Neural progenitor cell (in vitro differentiated cells): ENCODE results near the gene NDFIP2. TPM values are rescaled to one million over a fixed set of nuclear protein-coding genes. Genes with fewer than 3 reads are reported as not detected.

Experiments used
- DNase-seq: peaks from one replicate; pipeline ENCODE4 v3.0.0-alpha.2; 2016; ENCODE audit warnings: low spot score
- H2AFZ ChIP-seq: fragments of 200-600 bp; sonication (generic); replicated peaks from 2 replicates; pipeline ENCODE4 v1.6.1; 2016; ENCODE audit warnings: antibody characterized with exemption
- H3F3A ChIP-seq: fragments of 200-600 bp; sonication (generic); 2 replicates; pipeline ENCODE4 v1.6.1; 2016; ENCODE audit warnings: antibody characterized with exemption, low read depth
- H3K27ac ChIP-seq: fragments of 200-600 bp; sonication (generic); 2 replicates; pipeline ENCODE4 v1.5.1; 2016; ENCODE audit warnings: mild to moderate bottlenecking
- H3K27me3 ChIP-seq: fragments of 200-600 bp; sonication (generic); 2 replicates; pipeline ENCODE4 v1.6.1; 2016; ENCODE audit warnings: mild to moderate bottlenecking, moderate library complexity
- H3K36me3 ChIP-seq: fragments of 200-600 bp; sonication (generic); 2 replicates; pipeline ENCODE4 v1.5.1; 2016
- H3K4me1 ChIP-seq: fragments of 200-600 bp; sonication (generic); 2 replicates; pipeline ENCODE4 v1.6.1; 2016; ENCODE audit warnings: mixed run types
- H3K4me2 ChIP-seq: fragments of 200-600 bp; sonication (generic); 2 replicates; pipeline ENCODE4 v1.6.1; 2016
- H3K4me3 ChIP-seq: fragments of 200-600 bp; sonication (generic); 2 replicates; pipeline ENCODE4 v1.5.1; 2016
- H3K79me2 ChIP-seq: fragments of 200-600 bp; sonication (generic); 2 replicates; pipeline ENCODE4 v1.6.1; 2016; ENCODE audit warnings: low read depth
- H3K9ac ChIP-seq: fragments of 200-600 bp; sonication (generic); 2 replicates; pipeline ENCODE4 v1.6.1; 2016
- H3K9me3 ChIP-seq: fragments of 200-600 bp; sonication (generic); 2 replicates; pipeline ENCODE4 v1.5.1; 2016; ENCODE audit warnings: low read depth
- H4K20me1 ChIP-seq: fragments of 200-600 bp; sonication (generic); 2 replicates; pipeline ENCODE4 v1.6.1; 2016; ENCODE audit warnings: low read depth
- H3K27ac Mint-ChIP-seq: 3 replicates; pipeline ENCODE4 v1.8.0; 2021; ENCODE audit warnings: mixed read lengths
- H3K27me3 Mint-ChIP-seq: 2 replicates; pipeline ENCODE4 v1.8.0; 2022; ENCODE audit warnings: low read depth, mild to moderate bottlenecking, inconsistent platforms, moderate library complexity, mixed read lengths; ENCODE audit not compliant: insufficient read depth
- H3K36me3 Mint-ChIP-seq: 3 replicates; pipeline ENCODE4 v1.8.0; 2021; ENCODE audit warnings: mixed read lengths
- H3K4me1 Mint-ChIP-seq: 3 replicates; pipeline ENCODE4 v1.8.0; 2021; ENCODE audit warnings: mixed read lengths
- H3K4me3 Mint-ChIP-seq: 3 replicates; pipeline ENCODE4 v1.8.0; 2021; ENCODE audit warnings: mild to moderate bottlenecking, moderate library complexity, mixed read lengths
- H3K9me3 Mint-ChIP-seq: 3 replicates; pipeline ENCODE4 v1.8.0; 2020; ENCODE audit warnings: mixed read lengths
- CTCF ChIP-seq: fragments of 200-600 bp; sonication (generic); IDR thresholded peaks from 2 replicates; pipeline ENCODE4 v1.5.1; 2017; ENCODE audit warnings: antibody characterized with exemption, mild to moderate bottlenecking
- EZH2 ChIP-seq: fragments of 200-600 bp; sonication (generic); IDR thresholded peaks from 2 replicates; pipeline ENCODE4 v1.6.1; 2017; ENCODE audit warnings: antibody characterized with exemption, mild to moderate bottlenecking, moderate library complexity
- EZH2phosphoT487 ChIP-seq: fragments of 200-600 bp; sonication (generic); IDR thresholded peaks from 2 replicates; pipeline ENCODE4 v1.6.1; 2017; ENCODE audit warnings: antibody characterized with exemption
- total RNA-seq: library from RNA; depleted of rRNA; stranded (reverse); fragments of >200 nt; gene quantifications from 2 replicates; pipeline ENCODE4 v1.2.3, GENCODE V29; 2015; ENCODE audit warnings: low replicate concordance

Gene NDFIP2
- total RNA-seq, 1 donor from 2014 or later = 25.4 TPM

DNA sequence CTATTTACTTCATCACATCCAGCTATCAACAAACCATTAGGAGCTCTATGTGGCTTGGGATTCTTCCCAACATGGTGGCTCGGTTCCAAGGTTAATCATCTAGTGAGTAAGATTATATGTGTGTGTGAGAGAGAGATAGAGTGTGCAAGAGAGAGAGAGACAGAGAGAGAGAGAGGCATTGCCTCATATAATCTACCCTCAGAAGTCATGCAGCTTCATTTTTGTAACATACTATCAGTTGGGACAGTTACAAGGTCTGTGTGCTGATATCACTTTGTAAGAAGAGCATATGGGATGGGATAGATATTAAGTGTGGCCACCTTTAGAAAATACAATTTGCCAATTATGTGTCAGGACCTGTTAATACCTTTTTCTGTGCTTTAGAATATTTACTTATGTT lies 104.1 kb downstream of the NDFIP2 start:
- Mint-ChIP-seq H3K27me3 (peaks cover 2% of the 10 kb centered on the region), H3K4me3 (no peak overlapping the region), H3K27ac (no peak overlapping the region), H3K9me3 (peaks cover 43% of the 10 kb centered on the region), H3K4me1 (peaks cover 2% of the 10 kb centered on the region), H3K36me3 (peaks cover 8% of the 10 kb centered on the region)
- no peaks in the 10 kb centered on the region for H3K79me2 ChIP-seq
- no peaks in the 10 kb centered on the region for H3K9me3 ChIP-seq
- H2AFZ ChIP-seq = no peak overlapping the region
- H3K4me2 ChIP-seq = no peak overlapping the region
- no peaks in the 10 kb centered on the region for H3K4me1 ChIP-seq
- no peaks in the 10 kb centered on the region for H3K27me3 ChIP-seq
- no peaks in the 10 kb centered on the region for H4K20me1 ChIP-seq
- no peak overlapping the region for H3K4me3 ChIP-seq
- no peak for TF ChIP-seq EZH2phosphoT487
- TF ChIP-seq CTCF = no peak
- no peak for TF ChIP-seq EZH2
- H3K36me3 ChIP-seq = no peaks in the 10 kb centered on the region
- no peak for DNase-seq
- H3F3A ChIP-seq = no peaks in the 10 kb centered on the region
- no peak overlapping the region for H3K27ac ChIP-seq
- H3K9ac ChIP-seq = no peak overlapping the region

- no peak for DNase-seq
- Mint-ChIP-seq H3K27ac (peak overlapping the region; percentile 64), H3K27me3 (peaks cover 2% of the 10 kb centered on the region), H3K36me3 (peaks cover 10% of the 10 kb centered on the region), H3K4me1 (no peaks in the 10 kb centered on the region), H3K4me3 (no peak overlapping the region), H3K9me3 (peaks cover 47% of the 10 kb centered on the region)
- H3K79me2 ChIP-seq = no peaks in the 10 kb centered on the region
- H3K4me3 ChIP-seq = no peak overlapping the region
- H3K36me3 ChIP-seq = no peaks in the 10 kb centered on the region
- H4K20me1 ChIP-seq = no peaks in the 10 kb centered on the region
- H3K4me2 ChIP-seq = no peak overlapping the region
- no peak overlapping the region for H3K27ac ChIP-seq
- H3F3A ChIP-seq = no peaks in the 10 kb centered on the region
- H3K9me3 ChIP-seq = no peaks in the 10 kb centered on the region
- no peaks in the 10 kb centered on the region for H3K27me3 ChIP-seq
- H3K4me1 ChIP-seq = no peaks in the 10 kb centered on the region
- H3K9ac ChIP-seq = no peak overlapping the region
- no peak for TF ChIP-seq EZH2phosphoT487
- no peak for TF ChIP-seq EZH2
- no peak for TF ChIP-seq CTCF
- no peak overlapping the region for H2AFZ ChIP-seq
Measured at GRCh38 chr13:79589603-79590393, 108.8 kb downstream of the NDFIP2 start.

GRCh38 chr13:79590394-79590676 lies 109.4 kb downstream of the NDFIP2 start:
- no peak overlapping the region for H3K4me3 Mint-ChIP-seq
- no peak overlapping the region for H3K27ac ChIP-seq

More at GRCh38 chr13:79590394-79590676, 109.4 kb downstream of the NDFIP2 start:
- H2AFZ ChIP-seq = no peak overlapping the region
- H3K79me2 ChIP-seq = no peaks in the 10 kb centered on the region
- Mint-ChIP-seq H3K4me1 (peaks cover 3% of the 10 kb centered on the region), H3K9me3 (peaks cover 42% of the 10 kb centered on the region), H3K36me3 (peaks cover 7% of the 10 kb centered on the region), H3K27ac (no peak overlapping the region), H3K27me3 (peaks cover 2% of the 10 kb centered on the region)
- H3K4me2 ChIP-seq = no peak overlapping the region
- no peaks in the 10 kb centered on the region for H3K9me3 ChIP-seq
- no peaks in the 10 kb centered on the region for H3K27me3 ChIP-seq
- DNase-seq = no peak
- no peaks in the 10 kb centered on the region for H3F3A ChIP-seq
- H3K9ac ChIP-seq = no peak overlapping the region
- no peaks in the 10 kb centered on the region for H3K4me1 ChIP-seq
- H3K36me3 ChIP-seq = no peaks in the 10 kb centered on the region
- no peaks in the 10 kb centered on the region for H4K20me1 ChIP-seq
- TF ChIP-seq CTCF = no peak
- no peak for TF ChIP-seq EZH2
- no peak for TF ChIP-seq EZH2phosphoT487
- no peak overlapping the region for H3K4me3 ChIP-seq
